GM19452 (cell line): ENCODE measurements around the gene MRGPRF.

ENCODE experiments used
- ATAC-seq: cut with Tn5 transposase; IDR thresholded peaks from one replicate; pipeline ENCODE4 v1.9.1; 2021; ENCODE audit not compliant: unreplicated experiment

MRGPRF gene

GRCh38 chr11:68966894-68967780 is 45.9 kb downstream of the MRGPRF start:
- no peak for ATAC-seq

- ATAC-seq: no peak
Measured at GRCh38 chr11:68965901-68966853, 46.9 kb downstream of the MRGPRF start.

GRCh38 chr11:68963779-68964178 is 49.3 kb downstream of the MRGPRF start:
- no peak for ATAC-seq

GRCh38 chr11:68962527-68963250 is 50.4 kb downstream of the MRGPRF start:
- ATAC-seq: no peak

GRCh38 chr11:68961245-68961644 is 51.8 kb downstream of the MRGPRF start:
- ATAC-seq: no peak

- no peak for ATAC-seq
Measured at GRCh38 chr11:68960294-68961071, 52.6 kb downstream of the MRGPRF start.

- no peak for ATAC-seq
Measured at GRCh38 chr11:68959465-68960293, 53.4 kb downstream of the MRGPRF start.

- ATAC-seq: no peak
Measured at GRCh38 chr11:68958211-68958610, 54.8 kb downstream of the MRGPRF start.

GRCh38 chr11:68956547-68957254 is 56.3 kb downstream of the MRGPRF start:
- no peak for ATAC-seq

GRCh38 chr11:68956142-68956541 is 56.9 kb downstream of the MRGPRF start:
- no peak for ATAC-seq

GRCh38 chr11:68955607-68955958 is 57.5 kb downstream of the MRGPRF start:
- no peak for ATAC-seq

GRCh38 chr11:68954836-68955606 is 58.0 kb downstream of the MRGPRF start:
- no peak for ATAC-seq
